RKO (cell line): Measurements from ENCODE around the gene SERPINI1.

Experiments used
- DNase-seq: peaks from one replicate; pipeline ENCODE4 v3.0.0-alpha.2; 2016; ENCODE audit warnings: low spot score

SERPINI1 gene

GRCh38 chr3:167735233-167736138 is at the start of gene SERPINI1:
Gene SERPINI1, plus strand, starts transcription at chr3:167735721. Its CDS starts 53,408 bp downstream, at chr3:167789129.
- DNase-seq, result peak; percentile 95

GRCh38 chr3:167691366-167691765 is 44.2 kb upstream of the SERPINI1 start:
- no peak for DNase-seq

- no peak for DNase-seq
Observed at GRCh38 chr3:167694121-167694520, 41.4 kb upstream of the SERPINI1 start.

GRCh38 chr3:167700046-167700445 is 35.5 kb upstream of the SERPINI1 start:
- no peak for DNase-seq

- DNase-seq, result no peak
Observed at GRCh38 chr3:167700926-167701325, 34.6 kb upstream of the SERPINI1 start.

GRCh38 chr3:167705840-167706239 is 29.7 kb upstream of the SERPINI1 start:
- DNase-seq, result no peak

GRCh38 chr3:167709690-167710089 is 25.8 kb upstream of the SERPINI1 start:
- no peak for DNase-seq

- DNase-seq, result no peak
Observed at GRCh38 chr3:167710552-167710951, 25.0 kb upstream of the SERPINI1 start.

GRCh38 chr3:167711439-167711838 is 24.1 kb upstream of the SERPINI1 start:
- DNase-seq, result no peak

- DNase-seq, result no peak
Observed at GRCh38 chr3:167712445-167712844, 23.1 kb upstream of the SERPINI1 start.

- no peak for DNase-seq
Observed at GRCh38 chr3:167714871-167715270, 20.6 kb upstream of the SERPINI1 start.

GRCh38 chr3:167716920-167717319 is 18.6 kb upstream of the SERPINI1 start:
- DNase-seq, result no peak

GRCh38 chr3:167718582-167718981 is 16.9 kb upstream of the SERPINI1 start:
- DNase-seq, result no peak

GRCh38 chr3:167723025-167723512 is 12.5 kb upstream of the SERPINI1 start:
- DNase-seq, result no peak

- DNase-seq, result no peak
Observed at GRCh38 chr3:167723872-167724271, 11.6 kb upstream of the SERPINI1 start.

- peak; percentile 68 for DNase-seq
Observed at GRCh38 chr3:167728176-167728575, 7.3 kb upstream of the SERPINI1 start.

- DNase-seq, result no peak
Observed at GRCh38 chr3:167728632-167729323, 6.7 kb upstream of the SERPINI1 start.

- DNase-seq, result no peak
Observed at GRCh38 chr3:167729591-167729990, 5.9 kb upstream of the SERPINI1 start.

- no peak for DNase-seq
Observed at GRCh38 chr3:167731393-167731792, 4.1 kb upstream of the SERPINI1 start.

GRCh38 chr3:167732313-167733065 is 3.0 kb upstream of the SERPINI1 start:
- DNase-seq, result peak; percentile 57

- peak; percentile 73 for DNase-seq
Observed at GRCh38 chr3:167733961-167734497, 1.5 kb upstream of the SERPINI1 start.
